ENCODE data around the gene CTTNBP2.

CTTNBP2 gene

GRCh38 chr7:117731455-117731854 is 141.8 kb downstream of the CTTNBP2 start:
- no peak overlapping the region for H3K27ac ChIP-seq (ENCODE audit: insufficient read depth, low read length, poor library complexity, severe bottlenecking)
- H3K4me1 ChIP-seq (ENCODE audit: control insufficient read depth, insufficient read depth, low read length, poor library complexity, severe bottlenecking) = no peaks in the 10 kb centered on the region
- H3K36me3 ChIP-seq (ENCODE audit: control insufficient read depth, insufficient read depth, low read length) = no peaks in the 10 kb centered on the region
- no peaks in the 10 kb centered on the region for H3K27me3 ChIP-seq (replicated peaks; ENCODE audit: control insufficient read depth, insufficient read depth, low read length, poor library complexity, severe bottlenecking)
- no peak overlapping the region for H3K4me3 ChIP-seq (ENCODE audit: insufficient read depth, low read depth, low read length, poor library complexity, severe bottlenecking)
- no peaks in the 10 kb centered on the region for H3K9me3 ChIP-seq (ENCODE audit: control insufficient read depth, low read length)
- no peak for DNase-seq

DNA sequence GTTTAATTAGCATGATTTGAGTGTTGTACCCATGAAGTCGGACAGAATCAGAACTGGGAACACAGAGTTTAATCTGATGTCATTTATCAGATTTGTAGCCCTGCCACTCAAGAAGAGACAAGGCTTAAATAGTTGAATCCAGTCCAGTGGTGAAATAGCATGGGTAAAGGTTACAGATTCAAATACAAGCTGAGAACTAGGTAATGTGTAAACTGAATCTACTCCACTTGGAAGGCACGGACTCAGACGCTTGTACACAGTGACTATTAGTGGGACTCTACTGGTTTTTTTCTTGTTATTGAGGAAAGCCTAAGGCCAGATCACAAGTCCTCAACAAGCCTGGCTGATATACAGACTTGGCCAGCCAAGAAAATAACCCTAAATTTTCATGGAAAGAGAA is 142.9 kb downstream of the CTTNBP2 start:
- Histone ChIP-seq H3K27ac (ENCODE audit: insufficient read depth, low read length, poor library complexity, severe bottlenecking) (no peak overlapping the region), H3K27me3 (replicated peaks; ENCODE audit: control insufficient read depth, insufficient read depth, low read length, poor library complexity, severe bottlenecking) (no peaks in the 10 kb centered on the region), H3K4me3 (ENCODE audit: insufficient read depth, low read depth, low read length, poor library complexity, severe bottlenecking) (no peak overlapping the region), H3K4me1 (ENCODE audit: control insufficient read depth, insufficient read depth, low read length, poor library complexity, severe bottlenecking) (no peaks in the 10 kb centered on the region), H3K9me3 (ENCODE audit: control insufficient read depth, low read length) (no peaks in the 10 kb centered on the region), H3K36me3 (ENCODE audit: control insufficient read depth, insufficient read depth, low read length) (no peaks in the 10 kb centered on the region)
- DNase-seq = no peak

- no peaks in the 10 kb centered on the region for H3K4me1 ChIP-seq (ENCODE audit: control insufficient read depth, insufficient read depth, low read length, poor library complexity, severe bottlenecking)
- no peaks in the 10 kb centered on the region for H3K27me3 ChIP-seq (replicated peaks; ENCODE audit: control insufficient read depth, insufficient read depth, low read length, poor library complexity, severe bottlenecking)
- H3K27ac ChIP-seq (ENCODE audit: insufficient read depth, low read length, poor library complexity, severe bottlenecking) = no peak overlapping the region
- H3K9me3 ChIP-seq (ENCODE audit: control insufficient read depth, low read length) = no peaks in the 10 kb centered on the region
- no peak for DNase-seq
- no peaks in the 10 kb centered on the region for H3K36me3 ChIP-seq (ENCODE audit: control insufficient read depth, insufficient read depth, low read length)
- no peak overlapping the region for H3K4me3 ChIP-seq (ENCODE audit: insufficient read depth, low read depth, low read length, poor library complexity, severe bottlenecking)
These were observed 144.2 kb downstream of the CTTNBP2 start for GRCh38 chr7:117728890-117729624.

GRCh38 chr7:117724898-117725297 is 148.3 kb downstream of the CTTNBP2 start:
- H3K4me3 ChIP-seq (ENCODE audit: insufficient read depth, low read depth, low read length, poor library complexity, severe bottlenecking) = no peak overlapping the region
- H3K9me3 ChIP-seq (ENCODE audit: control insufficient read depth, low read length) = no peaks in the 10 kb centered on the region
- H3K36me3 ChIP-seq (ENCODE audit: control insufficient read depth, insufficient read depth, low read length) = no peaks in the 10 kb centered on the region
- no peak for DNase-seq
- H3K27me3 ChIP-seq (replicated peaks; ENCODE audit: control insufficient read depth, insufficient read depth, low read length, poor library complexity, severe bottlenecking) = no peaks in the 10 kb centered on the region
- H3K27ac ChIP-seq (ENCODE audit: insufficient read depth, low read length, poor library complexity, severe bottlenecking) = no peak overlapping the region
- no peaks in the 10 kb centered on the region for H3K4me1 ChIP-seq (ENCODE audit: control insufficient read depth, insufficient read depth, low read length, poor library complexity, severe bottlenecking)

DNA sequence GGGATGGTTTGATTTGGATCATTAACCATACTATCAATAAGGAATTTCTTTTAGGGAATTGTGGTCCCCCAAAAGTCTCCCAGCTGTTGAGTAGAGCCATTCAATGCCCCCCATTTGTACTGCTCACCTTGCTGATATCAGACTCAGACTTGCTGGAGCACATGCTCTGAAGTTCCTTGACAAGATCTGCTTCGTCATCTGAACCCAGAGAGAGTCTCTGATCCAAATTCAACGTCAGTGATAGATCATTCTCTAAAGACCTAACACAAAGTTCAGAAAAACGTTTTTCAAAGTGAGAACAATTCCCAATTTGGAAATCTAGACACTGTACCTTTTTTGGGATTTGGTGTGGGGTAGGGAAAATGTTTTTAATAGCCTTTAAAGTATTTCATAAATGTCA is 153.9 kb downstream of the CTTNBP2 start:
- H3K36me3 ChIP-seq (ENCODE audit: control insufficient read depth, insufficient read depth, low read length) = no peaks in the 10 kb centered on the region
- no peaks in the 10 kb centered on the region for H3K9me3 ChIP-seq (ENCODE audit: control insufficient read depth, low read length)
- H3K27me3 ChIP-seq (replicated peaks; ENCODE audit: control insufficient read depth, insufficient read depth, low read length, poor library complexity, severe bottlenecking) = no peaks in the 10 kb centered on the region
- no peaks in the 10 kb centered on the region for H3K4me1 ChIP-seq (ENCODE audit: control insufficient read depth, insufficient read depth, low read length, poor library complexity, severe bottlenecking)
- no peak for DNase-seq
- H3K27ac ChIP-seq (ENCODE audit: insufficient read depth, low read length, poor library complexity, severe bottlenecking) = no peak overlapping the region
- H3K4me3 ChIP-seq (ENCODE audit: insufficient read depth, low read depth, low read length, poor library complexity, severe bottlenecking) = no peak overlapping the region

DNA sequence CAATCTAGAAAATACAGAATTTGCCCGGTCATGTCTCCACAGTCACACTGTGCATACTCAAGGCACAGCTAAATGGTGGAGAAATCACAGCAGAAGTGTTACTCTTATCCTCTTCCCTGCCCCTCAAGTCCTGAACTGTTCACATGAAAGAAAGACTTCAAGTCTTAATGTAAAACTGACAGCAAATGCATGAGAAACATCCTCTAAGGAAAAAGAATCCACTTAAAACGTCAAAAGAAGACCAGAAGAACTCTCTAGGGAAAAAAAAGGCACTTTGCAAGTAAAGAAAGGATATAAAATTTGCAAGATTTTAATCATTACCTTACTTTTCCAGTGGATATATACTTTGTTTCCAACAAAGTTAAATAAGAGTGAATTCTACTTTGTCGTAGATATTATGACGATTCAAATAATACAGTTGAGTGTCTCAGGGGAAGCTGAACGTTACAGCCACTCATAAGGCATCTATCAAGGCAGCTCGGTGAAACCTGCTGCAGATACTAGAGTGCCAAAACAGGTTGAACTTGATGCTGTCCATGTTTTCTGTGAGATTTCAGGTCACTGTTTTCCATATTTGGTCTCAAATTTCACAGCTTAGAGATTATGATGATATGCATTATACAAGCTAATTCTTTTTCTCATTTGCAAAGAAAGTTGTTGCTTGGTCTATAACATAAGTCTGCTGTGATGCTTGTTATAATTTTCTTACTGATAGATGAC is 155.0 kb downstream of the CTTNBP2 start:
- Histone ChIP-seq H3K27ac (ENCODE audit: insufficient read depth, low read length, poor library complexity, severe bottlenecking) (no peak overlapping the region), H3K27me3 (replicated peaks; ENCODE audit: control insufficient read depth, insufficient read depth, low read length, poor library complexity, severe bottlenecking) (no peaks in the 10 kb centered on the region), H3K36me3 (ENCODE audit: control insufficient read depth, insufficient read depth, low read length) (no peaks in the 10 kb centered on the region), H3K4me3 (ENCODE audit: insufficient read depth, low read depth, low read length, poor library complexity, severe bottlenecking) (no peak overlapping the region), H3K9me3 (ENCODE audit: control insufficient read depth, low read length) (no peaks in the 10 kb centered on the region), H3K4me1 (ENCODE audit: control insufficient read depth, insufficient read depth, low read length, poor library complexity, severe bottlenecking) (no peaks in the 10 kb centered on the region)
- DNase-seq = no peak

- H3K4me1 ChIP-seq (ENCODE audit: control insufficient read depth, insufficient read depth, low read length, poor library complexity, severe bottlenecking) = no peaks in the 10 kb centered on the region
- DNase-seq = no peak
- no peaks in the 10 kb centered on the region for H3K9me3 ChIP-seq (ENCODE audit: control insufficient read depth, low read length)
- H3K27me3 ChIP-seq (replicated peaks; ENCODE audit: control insufficient read depth, insufficient read depth, low read length, poor library complexity, severe bottlenecking) = no peaks in the 10 kb centered on the region
- H3K36me3 ChIP-seq (ENCODE audit: control insufficient read depth, insufficient read depth, low read length) = no peaks in the 10 kb centered on the region
- H3K27ac ChIP-seq (ENCODE audit: insufficient read depth, low read length, poor library complexity, severe bottlenecking) = no peak overlapping the region
- H3K4me3 ChIP-seq (ENCODE audit: insufficient read depth, low read depth, low read length, poor library complexity, severe bottlenecking) = no peak overlapping the region
These were observed 155.9 kb downstream of the CTTNBP2 start for GRCh38 chr7:117717357-117717756.

DNA sequence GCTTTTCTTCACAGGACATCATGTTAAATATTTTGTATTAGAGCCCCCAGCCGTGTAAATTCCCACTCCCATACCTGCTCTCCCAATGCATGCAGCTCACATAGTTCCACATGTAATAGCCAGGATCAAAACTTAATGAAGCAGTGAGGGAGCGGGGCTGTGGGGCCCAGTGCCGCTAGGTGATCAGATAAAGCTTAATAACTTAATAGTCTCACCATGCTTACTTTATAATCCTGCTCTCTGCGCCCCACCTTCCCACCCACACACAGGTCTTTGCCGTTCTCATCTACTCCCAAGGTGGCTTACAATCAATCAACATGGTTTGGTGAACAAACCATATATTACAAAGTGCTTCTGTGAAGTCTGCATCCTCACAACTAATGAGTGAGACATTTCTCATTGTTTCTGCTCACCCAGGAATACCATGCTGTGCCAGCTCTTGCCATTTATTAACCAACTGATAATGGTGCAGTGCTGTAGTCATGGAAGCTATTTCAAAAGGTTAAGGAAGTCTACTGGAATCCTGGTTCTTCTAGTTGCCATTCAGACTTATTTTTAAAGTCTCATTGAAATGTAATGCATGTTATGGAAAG is 156.4 kb downstream of the CTTNBP2 start:
- Histone ChIP-seq H3K4me3 (ENCODE audit: insufficient read depth, low read depth, low read length, poor library complexity, severe bottlenecking) (no peak overlapping the region), H3K27me3 (replicated peaks; ENCODE audit: control insufficient read depth, insufficient read depth, low read length, poor library complexity, severe bottlenecking) (no peaks in the 10 kb centered on the region), H3K36me3 (ENCODE audit: control insufficient read depth, insufficient read depth, low read length) (no peaks in the 10 kb centered on the region), H3K4me1 (ENCODE audit: control insufficient read depth, insufficient read depth, low read length, poor library complexity, severe bottlenecking) (no peaks in the 10 kb centered on the region), H3K27ac (ENCODE audit: insufficient read depth, low read length, poor library complexity, severe bottlenecking) (no peak overlapping the region), H3K9me3 (ENCODE audit: control insufficient read depth, low read length) (no peaks in the 10 kb centered on the region)
- DNase-seq = no peak

DNA sequence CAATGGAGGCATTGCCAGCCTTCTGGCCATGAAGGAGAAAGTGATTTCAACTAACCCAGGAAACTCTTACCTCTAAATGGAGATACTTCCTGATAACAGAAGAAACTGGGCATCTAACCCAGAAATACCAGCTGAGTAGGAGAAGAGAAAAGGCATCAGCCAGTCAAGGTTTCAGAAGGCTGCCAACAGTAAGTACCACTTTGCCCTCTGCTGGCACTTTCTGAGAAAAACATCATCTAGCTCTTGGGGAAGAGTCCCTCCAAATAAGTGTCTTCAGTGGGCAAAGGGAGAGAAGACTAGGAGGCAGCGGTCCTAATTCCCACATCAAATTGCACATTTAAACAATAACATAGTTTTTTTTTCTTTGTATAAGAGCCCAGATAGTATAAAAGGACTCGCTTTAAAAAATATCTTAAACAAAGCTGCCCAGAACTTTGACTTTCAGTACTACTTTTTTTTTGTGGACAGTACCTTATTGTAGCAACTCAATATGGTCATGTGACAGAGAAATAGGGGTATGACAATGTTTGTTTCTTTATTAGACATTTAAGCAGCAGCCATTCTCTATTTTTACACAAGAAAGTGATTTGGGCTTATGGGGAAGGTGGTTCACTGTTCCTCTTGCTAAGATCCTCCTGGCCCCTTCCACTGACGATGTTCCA is 157.3 kb downstream of the CTTNBP2 start:
- H3K36me3 ChIP-seq (ENCODE audit: control insufficient read depth, insufficient read depth, low read length) = no peaks in the 10 kb centered on the region
- no peak overlapping the region for H3K27ac ChIP-seq (ENCODE audit: insufficient read depth, low read length, poor library complexity, severe bottlenecking)
- H3K4me1 ChIP-seq (ENCODE audit: control insufficient read depth, insufficient read depth, low read length, poor library complexity, severe bottlenecking) = no peaks in the 10 kb centered on the region
- DNase-seq = no peak
- H3K9me3 ChIP-seq (ENCODE audit: control insufficient read depth, low read length) = no peaks in the 10 kb centered on the region
- no peaks in the 10 kb centered on the region for H3K27me3 ChIP-seq (replicated peaks; ENCODE audit: control insufficient read depth, insufficient read depth, low read length, poor library complexity, severe bottlenecking)
- no peak overlapping the region for H3K4me3 ChIP-seq (ENCODE audit: insufficient read depth, low read depth, low read length, poor library complexity, severe bottlenecking)

- Histone ChIP-seq H3K4me1 (ENCODE audit: control insufficient read depth, insufficient read depth, low read length, poor library complexity, severe bottlenecking) (no peaks in the 10 kb centered on the region), H3K27ac (ENCODE audit: insufficient read depth, low read length, poor library complexity, severe bottlenecking) (no peak overlapping the region), H3K27me3 (replicated peaks; ENCODE audit: control insufficient read depth, insufficient read depth, low read length, poor library complexity, severe bottlenecking) (no peaks in the 10 kb centered on the region), H3K9me3 (ENCODE audit: control insufficient read depth, low read length) (no peaks in the 10 kb centered on the region), H3K36me3 (ENCODE audit: control insufficient read depth, insufficient read depth, low read length) (no peaks in the 10 kb centered on the region), H3K4me3 (ENCODE audit: insufficient read depth, low read depth, low read length, poor library complexity, severe bottlenecking) (no peak overlapping the region)
- no peak for DNase-seq
These were observed 161.7 kb downstream of the CTTNBP2 start for GRCh38 chr7:117711556-117711955.

Measured in effector memory CD4-positive, alpha-beta T cell (primary cell).